Dedifferentiated amniotic fluid mesenchymal stem cell (primary cell): ENCODE measurements around the gene TIMM17A.
"Not testable (repeated sequence)": the region's sequence is repeated elsewhere in the genome, so short reads cannot be mapped to it uniquely, and the experiment has no call there.

Experiments used
- DNase-seq: peaks from one replicate; pipeline ENCODE4 v3.0.0-alpha.2; 2016; ENCODE audit errors: extremely low spot score

TIMM17A gene

DNA sequence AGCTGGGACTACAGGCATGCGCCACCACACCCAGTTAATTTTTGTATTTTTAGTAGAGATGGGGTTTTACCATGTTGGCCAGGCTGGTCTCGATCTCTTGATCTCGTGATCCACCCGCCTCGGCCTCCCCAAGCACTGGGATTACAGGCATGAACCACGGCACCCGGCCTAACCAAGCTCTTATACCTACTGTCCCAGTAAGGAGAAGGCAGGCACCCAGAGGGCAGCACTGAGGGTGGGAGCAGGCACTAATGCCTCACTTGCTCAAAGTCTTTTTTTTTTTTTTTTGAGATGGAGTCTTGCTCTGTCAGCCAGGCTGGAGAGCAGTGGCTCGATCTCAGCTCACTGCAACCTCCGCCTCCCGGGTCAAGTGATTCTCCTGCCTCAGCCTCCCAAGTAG lies 15.0 kb upstream of the TIMM17A start:
- DNase-seq, result not testable (repeated sequence)

DNA sequence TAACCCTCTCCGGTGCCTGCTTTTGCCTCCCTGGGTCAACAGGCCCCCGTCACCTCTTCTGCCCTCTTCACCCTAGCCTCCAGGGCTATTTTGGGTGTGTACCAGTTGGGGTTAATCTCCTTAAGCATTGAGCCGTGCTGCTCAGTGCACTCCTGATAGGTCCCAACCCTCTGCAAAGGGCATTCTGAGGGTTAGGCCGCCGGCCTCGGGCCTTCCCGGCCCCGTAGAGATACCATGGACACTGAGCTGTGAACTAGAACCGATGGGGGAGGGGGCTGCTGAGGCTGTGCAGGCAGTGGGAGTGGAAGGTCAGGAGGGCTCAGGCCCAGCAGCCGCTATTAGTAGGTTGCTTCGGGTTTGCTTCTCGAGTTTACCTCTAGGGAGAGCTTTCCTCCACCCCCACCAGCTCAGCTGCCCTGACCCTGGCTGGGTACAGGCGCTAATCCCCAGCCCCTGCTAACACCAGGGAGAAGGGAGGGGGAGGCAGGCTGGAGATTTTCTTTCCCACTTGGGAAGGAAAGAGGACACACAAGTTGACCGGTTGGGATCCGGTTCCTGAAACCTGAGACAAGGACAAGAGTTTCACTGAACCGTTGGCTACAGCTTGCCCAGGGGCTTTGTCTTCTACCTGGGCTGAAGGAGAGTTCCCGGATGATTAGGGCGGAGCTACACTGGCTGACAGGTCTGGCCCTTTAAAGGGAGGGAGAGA lies 13.7 kb upstream of the TIMM17A start:
- no peak for DNase-seq

DNA sequence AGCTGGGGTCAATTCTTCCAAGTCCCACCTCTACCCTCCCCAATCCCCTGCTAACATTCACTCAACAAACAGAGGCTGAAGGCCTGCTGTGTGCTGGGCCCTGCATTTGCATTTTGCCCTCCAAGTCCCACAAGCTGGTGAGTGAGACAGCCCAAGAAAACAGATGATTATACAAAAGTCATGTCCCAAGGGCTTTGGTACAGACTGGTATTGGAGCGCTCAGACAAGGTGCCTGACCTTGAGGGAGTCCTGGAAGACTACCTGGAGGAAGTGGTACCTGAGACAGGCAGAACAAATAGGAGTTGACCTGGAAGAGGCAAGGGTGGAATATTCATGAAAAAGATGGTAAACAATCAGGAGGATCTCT lies 13.2 kb upstream of the TIMM17A start:
- DNase-seq, result no peak

- DNase-seq, result no peak
Observed at GRCh38 chr1:201944002-201944401, 11.3 kb upstream of the TIMM17A start.

DNA sequence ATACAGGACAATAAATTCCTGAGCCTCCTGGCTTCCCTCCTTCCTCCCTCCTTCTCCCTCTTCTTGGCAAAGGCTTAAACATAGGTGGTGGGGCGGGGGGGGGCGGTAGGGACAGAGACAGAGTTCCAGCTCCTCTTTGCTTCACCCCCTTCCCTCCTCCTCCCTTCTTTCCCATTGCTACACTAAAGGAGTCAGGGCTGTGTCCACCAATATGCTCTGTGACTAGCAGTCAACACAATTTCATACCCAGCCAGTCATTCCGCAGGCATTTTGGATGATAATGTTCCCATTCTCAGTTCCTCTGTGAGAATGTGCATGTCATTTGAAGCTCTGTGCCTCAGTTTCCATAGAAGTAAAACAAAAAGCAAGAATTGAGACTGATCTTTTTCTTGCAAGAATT lies 10.7 kb upstream of the TIMM17A start:
- no peak for DNase-seq

DNA sequence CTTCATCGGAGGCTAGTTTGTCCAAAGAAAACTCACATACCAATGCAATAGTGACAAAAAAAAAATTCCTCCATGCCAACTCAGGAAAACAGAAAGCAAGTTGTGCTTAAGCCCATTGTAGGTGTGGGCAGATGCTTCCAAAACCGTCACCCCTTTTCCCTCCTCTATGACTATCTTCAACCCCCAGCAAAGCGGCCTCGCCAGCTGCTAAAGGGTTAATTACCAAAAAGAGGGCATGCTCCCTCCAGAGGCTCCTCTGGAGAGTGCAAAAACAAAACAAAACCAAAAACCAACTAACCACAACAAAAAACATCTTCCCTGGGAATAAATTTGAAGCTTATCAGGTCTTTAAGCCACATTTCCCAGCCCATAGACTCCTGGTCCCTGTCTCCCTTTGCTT lies 10.1 kb upstream of the TIMM17A start:
- DNase-seq, result no peak

GRCh38 chr1:201945863-201946223 lies 9.5 kb upstream of the TIMM17A start:
- DNase-seq, result no peak

- peak; percentile 96 for DNase-seq
Observed at GRCh38 chr1:201946224-201946908, 8.9 kb upstream of the TIMM17A start, which contains the start of gene LMOD1. Gene LMOD1 (minus strand): TSS chr1:201946548. CDS start chr1:201946340, 208 bp downstream.

GRCh38 chr1:201947697-201948008 lies 7.7 kb upstream of the TIMM17A start:
- DNase-seq, result no peak

GRCh38 chr1:201949491-201949890 lies 5.8 kb upstream of the TIMM17A start:
- no peak for DNase-seq

DNA sequence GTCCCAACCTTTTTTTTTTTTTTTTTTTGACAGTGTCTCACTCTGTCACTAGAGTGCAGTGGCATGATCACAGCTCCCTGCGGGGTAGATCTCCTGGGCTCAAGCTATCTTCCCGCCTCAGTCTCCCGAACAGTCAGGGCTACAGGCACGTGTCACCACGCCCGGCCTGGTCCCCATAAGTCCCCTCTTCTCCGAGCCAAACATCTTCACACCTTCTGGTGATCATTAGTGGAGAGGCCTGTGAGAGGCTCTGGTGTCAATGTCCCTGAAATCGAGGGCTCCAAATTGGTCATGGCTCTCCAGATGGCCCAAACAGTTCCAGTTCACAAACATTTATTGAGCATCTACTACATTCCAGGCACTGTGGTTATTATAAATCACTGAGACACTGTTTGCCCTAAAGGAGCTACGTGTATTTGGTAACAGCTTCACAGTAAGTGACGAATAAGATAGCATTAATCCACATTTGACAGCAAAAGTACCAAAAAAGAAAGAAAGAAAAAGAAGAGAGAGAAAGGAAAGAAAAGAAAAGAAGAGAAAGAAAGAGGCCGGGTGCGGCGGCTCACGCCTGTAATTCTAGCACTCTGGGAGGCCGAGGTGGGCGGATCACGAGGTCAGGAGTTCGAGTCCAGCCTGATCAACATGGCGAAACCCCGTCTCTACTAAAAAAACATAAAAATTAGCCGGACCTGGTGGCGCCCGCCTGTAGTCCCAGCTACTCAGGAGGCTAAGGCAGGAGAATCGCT lies 867 bp upstream of the TIMM17A start:
- DNase-seq, result no peak

GRCh38 chr1:201955729-201956143 lies 433 bp downstream of the TIMM17A start:
- DNase-seq, result no peak

- no peak for DNase-seq
Observed at GRCh38 chr1:201958348-201958747, 3.0 kb downstream of the TIMM17A start.

- not testable (repeated sequence) for DNase-seq
Observed at GRCh38 chr1:201962382-201962781, 7.1 kb downstream of the TIMM17A start.

DNA sequence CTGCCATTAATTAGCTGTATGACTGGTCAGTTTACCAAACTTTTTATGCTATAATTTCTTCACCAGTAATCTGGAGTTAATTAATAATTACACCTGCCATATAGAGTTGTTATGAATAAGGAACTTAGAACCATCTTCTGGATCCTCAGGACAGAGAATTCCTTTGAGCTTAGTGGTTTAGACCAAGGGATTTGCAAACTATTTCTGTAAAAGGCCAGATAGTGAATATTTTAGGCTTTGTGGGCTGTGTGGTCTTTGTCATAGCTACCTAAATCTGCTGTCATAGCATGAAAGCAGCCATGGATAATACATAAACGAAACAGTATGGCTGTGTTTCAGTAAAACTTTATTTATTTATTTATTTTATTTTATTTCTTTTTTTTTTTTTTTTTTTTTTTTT lies 9.0 kb downstream of the TIMM17A start:
- peak; percentile 63 for DNase-seq

GRCh38 chr1:201966171-201966570 lies 10.9 kb downstream of the TIMM17A start:
- DNase-seq, result no peak

- no peak for DNase-seq
Observed at GRCh38 chr1:201968202-201968925, 13.1 kb downstream of the TIMM17A start.

DNA sequence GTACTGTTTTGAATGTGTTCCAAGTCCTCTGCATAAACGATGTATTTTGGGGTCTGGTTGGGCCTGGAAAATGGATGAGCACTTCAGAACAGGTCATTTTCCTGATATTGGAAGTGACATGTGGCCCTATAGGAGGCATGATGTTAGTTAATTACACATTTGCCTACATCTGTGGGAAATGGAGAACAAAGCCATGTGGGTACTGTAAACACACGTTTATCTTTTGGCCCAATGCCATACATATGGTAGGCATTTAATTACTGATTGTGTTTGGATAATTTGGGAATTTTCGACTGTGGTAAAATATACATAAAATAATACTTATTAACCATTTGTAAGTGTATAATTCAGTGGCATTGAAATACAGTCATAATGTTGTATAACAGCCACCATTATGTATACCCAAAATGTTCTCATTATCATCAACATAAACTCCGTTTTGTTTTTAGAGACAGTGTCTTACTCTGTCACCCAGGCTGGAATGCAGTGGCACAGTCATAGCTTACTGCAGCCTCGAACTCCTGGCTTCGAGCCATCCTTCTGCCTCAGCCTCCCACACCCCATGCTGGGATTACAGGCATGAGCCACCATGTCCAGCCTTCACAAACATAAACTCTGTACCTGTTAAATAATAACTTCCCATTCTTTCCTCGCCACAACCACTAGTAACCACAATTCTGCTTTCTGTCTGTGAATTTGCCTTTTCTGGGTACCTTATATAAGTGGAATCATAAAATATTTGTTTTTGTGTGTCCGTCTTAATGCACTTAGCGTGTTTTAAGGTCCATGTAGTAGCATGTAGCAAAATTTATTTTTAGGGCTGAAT lies 15.2 kb downstream of the TIMM17A start:
- no peak for DNase-seq

DNA sequence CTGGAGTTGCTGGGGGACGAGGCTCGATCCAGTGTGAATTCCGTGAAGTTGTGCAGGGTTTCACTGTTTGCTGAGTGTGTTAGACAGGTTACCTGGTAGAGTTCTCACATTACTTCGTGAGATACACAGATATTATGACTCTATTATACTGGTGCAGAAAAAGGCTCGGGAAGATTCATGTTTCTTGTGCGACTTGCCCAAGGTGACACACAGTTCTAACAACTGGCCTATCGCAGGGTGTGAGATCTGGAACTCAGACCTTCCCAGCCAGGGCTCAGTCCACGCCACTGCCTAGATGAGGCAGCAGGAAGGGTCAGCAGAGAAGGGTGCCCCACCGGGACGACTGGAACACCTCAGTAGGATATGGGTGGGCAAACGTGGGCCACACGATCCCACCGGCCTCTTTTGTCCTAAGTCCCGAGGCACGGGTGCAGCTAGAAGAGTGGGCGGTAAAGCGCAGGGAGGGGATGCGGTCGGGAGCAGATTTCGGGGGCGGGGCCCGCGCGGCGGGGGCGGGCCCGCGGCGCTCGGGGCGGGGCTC lies 26.8 kb downstream of the TIMM17A start:
- peak; percentile 53 for DNase-seq

GRCh38 chr1:201982623-201983379 lies 27.5 kb downstream of the TIMM17A start, which contains the start of gene RNPEP:
Gene RNPEP (plus strand): TSS chr1:201982648. CDS start chr1:201982667, 19 bp downstream.
- peak; percentile 78 for DNase-seq
